ENCODE data around the gene FNBP1L.

- TF ChIP-seq, protein P1, sequence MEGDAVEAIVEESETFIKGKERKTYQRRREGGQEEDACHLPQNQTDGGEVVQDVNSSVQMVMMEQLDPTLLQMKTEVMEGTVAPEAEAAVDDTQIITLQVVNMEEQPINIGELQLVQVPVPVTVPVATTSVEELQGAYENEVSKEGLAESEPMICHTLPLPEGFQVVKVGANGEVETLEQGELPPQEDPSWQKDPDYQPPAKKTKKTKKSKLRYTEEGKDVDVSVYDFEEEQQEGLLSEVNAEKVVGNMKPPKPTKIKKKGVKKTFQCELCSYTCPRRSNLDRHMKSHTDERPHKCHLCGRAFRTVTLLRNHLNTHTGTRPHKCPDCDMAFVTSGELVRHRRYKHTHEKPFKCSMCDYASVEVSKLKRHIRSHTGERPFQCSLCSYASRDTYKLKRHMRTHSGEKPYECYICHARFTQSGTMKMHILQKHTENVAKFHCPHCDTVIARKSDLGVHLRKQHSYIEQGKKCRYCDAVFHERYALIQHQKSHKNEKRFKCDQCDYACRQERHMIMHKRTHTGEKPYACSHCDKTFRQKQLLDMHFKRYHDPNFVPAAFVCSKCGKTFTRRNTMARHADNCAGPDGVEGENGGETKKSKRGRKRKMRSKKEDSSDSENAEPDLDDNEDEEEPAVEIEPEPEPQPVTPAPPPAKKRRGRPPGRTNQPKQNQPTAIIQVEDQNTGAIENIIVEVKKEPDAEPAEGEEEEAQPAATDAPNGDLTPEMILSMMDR (conservative IDR thresholded peaks at IDR 0.05; ENCODE audit: low read depth in 2 of 2): no peak
- TF ChIP-seq EZH2 (IDR thresholded peaks at IDR 0.05; ENCODE audit: low read depth, unreplicated experiment) (no peak), POLR2AphosphoS5 (IDR thresholded peaks at IDR 0.05; ENCODE audit: low read depth) (no peak), JUNB (IDR thresholded peaks at IDR 0.05; ENCODE audit: unreplicated experiment) (no peak), NANOG (IDR thresholded peaks at IDR 0.05; ENCODE audit: borderline replicate concordance) (no peak), EZH2phosphoT487 (IDR thresholded peaks at IDR 0.05; ENCODE audit: unreplicated experiment) (no peak)
Observed at GRCh38 chr1:93448292-93448982, 519 bp downstream of the FNBP1L start.
